ENCODE results near the gene KAZN.
"Not testable (repeated sequence)": the region's sequence is repeated elsewhere in the genome, so short reads cannot be mapped to it uniquely, and the experiment has no call there.

Gene KAZN

GRCh38 chr1:14956579-14957195 lies 358.2 kb downstream of the KAZN start:
- no peak for DNase-seq (ENCODE audit: low read depth in 2 of 2)

GRCh38 chr1:14957375-14958098 lies 359.1 kb downstream of the KAZN start:
- DNase-seq (ENCODE audit: low read depth in 2 of 2) = no peak

GRCh38 chr1:14958249-14959058 lies 360.0 kb downstream of the KAZN start:
- DNase-seq (ENCODE audit: low read depth in 2 of 2) = no peak

GRCh38 chr1:14959059-14959694 lies 360.7 kb downstream of the KAZN start:
- no peak for DNase-seq (ENCODE audit: low read depth in 2 of 2)

GRCh38 chr1:14961661-14962267 lies 363.3 kb downstream of the KAZN start:
- no peak for DNase-seq (ENCODE audit: low read depth in 2 of 2)

- no peak for DNase-seq (ENCODE audit: low read depth in 2 of 2)
Observed at GRCh38 chr1:14962407-14962806, 363.9 kb downstream of the KAZN start.

- DNase-seq (ENCODE audit: low read depth in 2 of 2) = not testable (repeated sequence)
Observed at GRCh38 chr1:14963791-14964710, 365.6 kb downstream of the KAZN start.

GRCh38 chr1:14964711-14965055 lies 366.2 kb downstream of the KAZN start:
- DNase-seq (ENCODE audit: low read depth in 2 of 2) = no peak

GRCh38 chr1:14968251-14968851 lies 369.9 kb downstream of the KAZN start:
- no peak for DNase-seq (ENCODE audit: low read depth in 2 of 2)

GRCh38 chr1:14969006-14969405 lies 370.5 kb downstream of the KAZN start:
- DNase-seq (ENCODE audit: low read depth in 2 of 2) = no peak

GRCh38 chr1:14970115-14970798 lies 371.8 kb downstream of the KAZN start:
- no peak for DNase-seq (ENCODE audit: low read depth in 2 of 2)

GRCh38 chr1:14970799-14971141 lies 372.3 kb downstream of the KAZN start:
- DNase-seq (ENCODE audit: low read depth in 2 of 2) = no peak

- no peak for DNase-seq (ENCODE audit: low read depth in 2 of 2)
Observed at GRCh38 chr1:14971221-14971620, 372.7 kb downstream of the KAZN start.

- DNase-seq (ENCODE audit: low read depth in 2 of 2) = no peak
Observed at GRCh38 chr1:14972107-14972506, 373.6 kb downstream of the KAZN start.

- no peak for DNase-seq (ENCODE audit: low read depth in 2 of 2)
Observed at GRCh38 chr1:14973773-14974172, 375.3 kb downstream of the KAZN start.

- DNase-seq (ENCODE audit: low read depth in 2 of 2) = no peak
Observed at GRCh38 chr1:14974361-14974760, 375.9 kb downstream of the KAZN start.

GRCh38 chr1:14975119-14975518 lies 376.6 kb downstream of the KAZN start:
- no peak for DNase-seq (ENCODE audit: low read depth in 2 of 2)

GRCh38 chr1:14976256-14976655 lies 377.8 kb downstream of the KAZN start:
- DNase-seq (ENCODE audit: low read depth in 2 of 2) = no peak

- no peak for DNase-seq (ENCODE audit: low read depth in 2 of 2)
Observed at GRCh38 chr1:14977338-14977931, 378.9 kb downstream of the KAZN start.

Measured in stimulated activated CD8-positive, alpha-beta memory T cell treated with anti-CD3 and anti-CD28 coated beads, Interleukin-7, amount 100 ng/mL, for 1 hour (primary cell).